HepG2 (cell line): ENCODE data around the gene SH2D5. TPM values are rescaled to one million over a fixed set of nuclear protein-coding genes. Genes with fewer than 3 reads are reported as not detected.

Experiments used
- ARID2 ChIP-seq: sonication (generic); formaldehyde crosslinking; IDR thresholded peaks from 2 replicates; pipeline ENCODE4 v1.8.1; 2022; ENCODE audit warnings: mild to moderate bottlenecking, missing genetic modification reagents, borderline replicate concordance
- BORCS8-MEF2B ChIP-seq: sonication (generic); formaldehyde crosslinking; IDR thresholded peaks from 2 replicates; pipeline ENCODE4 v1.8.0; 2022; ENCODE audit warnings: mild to moderate bottlenecking, missing genetic modification reagents
- CREB1 ChIP-seq, 2 experiments: fragments of 450-650 bp in 1 of 2; IDR thresholded peaks; 2 replicates each; pipeline ENCODE4 v1.6.1; 2016 to 2017; ENCODE audit warnings: control low read depth in 1 of 2, mild to moderate bottlenecking in 1 of 2, missing compliant biosample characterization in 1 of 2, missing genetic modification characterization in 1 of 2
- EEA1 ChIP-seq: sonication (generic); formaldehyde crosslinking; IDR thresholded peaks from 2 replicates; pipeline ENCODE4 v1.5.1; 2020; ENCODE audit warnings: mild to moderate bottlenecking, missing genetic modification reagents, borderline replicate concordance
- EHMT2 ChIP-seq: fragments of 200-600 bp; sonication (generic); IDR thresholded peaks from 2 replicates; pipeline ENCODE4 v1.7.0; 2017; ENCODE audit warnings: antibody characterized with exemption, low read depth, low read length, borderline replicate concordance
- GATAD2A ChIP-seq: IDR thresholded peaks from 2 replicates; pipeline ENCODE4 v1.6.1; 2016
- GRHL1 ChIP-seq: sonication (generic); formaldehyde crosslinking; conservative IDR thresholded peaks from 2 replicates; pipeline ENCODE4 v1.8.0; 2022; ENCODE audit warnings: missing genetic modification reagents
- HNRNPL ChIP-seq: fragments of 200-400 bp; formaldehyde crosslinking; IDR thresholded peaks from 2 replicates; pipeline ENCODE4 v1.6.1; 2017; ENCODE audit warnings: mild to moderate bottlenecking, low read depth, low read length
- PHF8 ChIP-seq: sonication (generic); formaldehyde crosslinking; IDR thresholded peaks from 2 replicates; pipeline ENCODE4 v1.5.0; 2020; ENCODE audit warnings: missing genetic modification reagents
- POLR2AphosphoS5 ChIP-seq: IDR thresholded peaks from 2 replicates; pipeline ENCODE4 v1.6.1; 2012; ENCODE audit warnings: low read depth, low read length
- PREB ChIP-seq: sonication (generic); formaldehyde crosslinking; IDR thresholded peaks from 2 replicates; pipeline ENCODE4 v1.4.0; 2020; ENCODE audit warnings: missing genetic modification reagents
- RARA ChIP-seq: IDR thresholded peaks from 2 replicates; pipeline ENCODE4 v1.6.1; 2016; ENCODE audit warnings: missing genetic modification reagents, missing compliant biosample characterization
- SMAD9 ChIP-seq: sonication (generic); formaldehyde crosslinking; IDR thresholded peaks from 2 replicates; pipeline ENCODE4 v1.5.1; 2020; ENCODE audit warnings: mild to moderate bottlenecking, missing genetic modification reagents
- SP4 ChIP-seq: sonication (generic); formaldehyde crosslinking; IDR thresholded peaks from 2 replicates; pipeline ENCODE4 v1.8.1; 2023; ENCODE audit warnings: mild to moderate bottlenecking, missing genetic modification reagents
- ZNF30 ChIP-seq: sonication (generic); formaldehyde crosslinking; IDR thresholded peaks from 2 replicates; pipeline ENCODE4 v1.5.0; 2020; ENCODE audit warnings: mild to moderate bottlenecking, missing genetic modification reagents
- ZNF362 ChIP-seq: sonication (generic); formaldehyde crosslinking; IDR thresholded peaks from 2 replicates; pipeline ENCODE4 v1.4.0; 2020; ENCODE audit warnings: missing genetic modification reagents, mild to moderate bottlenecking, borderline replicate concordance
- ZNF546 ChIP-seq: sonication (generic); formaldehyde crosslinking; conservative IDR thresholded peaks from 2 replicates; pipeline ENCODE4 v1.8.1; 2023; ENCODE audit warnings: mild to moderate bottlenecking, missing genetic modification reagents
- ZNF615 ChIP-seq: sonication (generic); formaldehyde crosslinking; IDR thresholded peaks from 2 replicates; pipeline ENCODE4 v1.5.0; 2020; ENCODE audit warnings: mild to moderate bottlenecking, missing genetic modification reagents, borderline replicate concordance
- ZNF749 ChIP-seq: sonication (generic); formaldehyde crosslinking; IDR thresholded peaks from 2 replicates; pipeline ENCODE4 v1.8.0; 2022; ENCODE audit warnings: mild to moderate bottlenecking, missing genetic modification reagents, moderate library complexity, borderline replicate concordance
- ZNF772 ChIP-seq: sonication (generic); formaldehyde crosslinking; IDR thresholded peaks from 2 replicates; pipeline ENCODE4 v1.5.0; 2020; ENCODE audit warnings: mild to moderate bottlenecking, missing genetic modification reagents
- ZZZ3 ChIP-seq: sonication (generic); formaldehyde crosslinking; IDR thresholded peaks from 2 replicates; pipeline ENCODE4 v1.4.0; 2020; ENCODE audit warnings: missing genetic modification reagents, mild to moderate bottlenecking, borderline replicate concordance
- polyA plus RNA-seq, 8 experiments: library from polyadenylated mRNA; depleted of rRNA in 3 of 8; stranded (reverse) in 7 of 8; unstranded in 1 of 8; fragments of >200 nt; fragmentation: Illumina TruSeq in 4 of 8; extraction: Trizol in 4 of 8; gene quantifications; 2 replicates each; pipeline versions ENCODE4 v1.2.1 to v1.2.3, GENCODE V29; 2011 to 2016; ENCODE audit warnings: low read depth in 4 of 8, missing spikeins in 1 of 8, mixed read lengths in 1 of 8; ENCODE audit not compliant: insufficient read depth in 1 of 8
- total RNA-seq, 5 experiments: library from RNA; depleted of rRNA; stranded (reverse); fragments of >200 nt; fragmentation: Illumina TruSeq; extraction: Trizol; gene quantifications; 2 replicates each; pipeline ENCODE4 v1.2.3, GENCODE V29; 2016; ENCODE audit warnings: low read depth in 1 of 5
- TF ChIP-seq, protein P1 (sequence below): sonication (generic); formaldehyde crosslinking; conservative IDR thresholded peaks from 2 replicates; pipeline ENCODE4 v1.4.0; 2020; ENCODE audit warnings: mild to moderate bottlenecking, missing genetic modification reagents, moderate library complexity

The SH2D5 gene
- total and polyA plus RNA-seq, 2 of the 13 experiments (the other 11 are each of a cell fraction or from before 2014, with no cell fraction given) = 1.2 to 3.4 TPM

GRCh38 chr1:20732588-20733359 lies at the start of gene SH2D5 (continued):
- no peak for TF ChIP-seq ZNF362
- TF ChIP-seq POLR2AphosphoS5 = no peak
- no peak for TF ChIP-seq PREB (CRISPR knock-in tag)
- no peak; the same call in 1 of the 2 replicates for TF ChIP-seq PHF8 (CRISPR knock-in tag)
- no peak for TF ChIP-seq ARID2
- no peak for TF ChIP-seq EHMT2
- peak; percentile 42; the same call in 1 of the 2 replicates for TF ChIP-seq SP4 (CRISPR knock-in tag)
- no peak for TF ChIP-seq ZNF30 (CRISPR knock-in tag)
- TF ChIP-seq RARA (CRISPR knock-in tag) = peak; percentile 9; the same call in 1 of the 2 replicates
- TF ChIP-seq BORCS8-MEF2B (CRISPR knock-in tag) = peak; percentile 44; the same call in 1 of the 2 replicates
- peak; percentile 76 for TF ChIP-seq GATAD2A (CRISPR knock-in tag)
- TF ChIP-seq ZNF749 (CRISPR knock-in tag) = no peak
- TF ChIP-seq SMAD9 (CRISPR knock-in tag) = no peak
- TF ChIP-seq GRHL1 (CRISPR knock-in tag) = no peak
- no peak for TF ChIP-seq EEA1 (CRISPR knock-in tag)
- TF ChIP-seq, protein P1, sequence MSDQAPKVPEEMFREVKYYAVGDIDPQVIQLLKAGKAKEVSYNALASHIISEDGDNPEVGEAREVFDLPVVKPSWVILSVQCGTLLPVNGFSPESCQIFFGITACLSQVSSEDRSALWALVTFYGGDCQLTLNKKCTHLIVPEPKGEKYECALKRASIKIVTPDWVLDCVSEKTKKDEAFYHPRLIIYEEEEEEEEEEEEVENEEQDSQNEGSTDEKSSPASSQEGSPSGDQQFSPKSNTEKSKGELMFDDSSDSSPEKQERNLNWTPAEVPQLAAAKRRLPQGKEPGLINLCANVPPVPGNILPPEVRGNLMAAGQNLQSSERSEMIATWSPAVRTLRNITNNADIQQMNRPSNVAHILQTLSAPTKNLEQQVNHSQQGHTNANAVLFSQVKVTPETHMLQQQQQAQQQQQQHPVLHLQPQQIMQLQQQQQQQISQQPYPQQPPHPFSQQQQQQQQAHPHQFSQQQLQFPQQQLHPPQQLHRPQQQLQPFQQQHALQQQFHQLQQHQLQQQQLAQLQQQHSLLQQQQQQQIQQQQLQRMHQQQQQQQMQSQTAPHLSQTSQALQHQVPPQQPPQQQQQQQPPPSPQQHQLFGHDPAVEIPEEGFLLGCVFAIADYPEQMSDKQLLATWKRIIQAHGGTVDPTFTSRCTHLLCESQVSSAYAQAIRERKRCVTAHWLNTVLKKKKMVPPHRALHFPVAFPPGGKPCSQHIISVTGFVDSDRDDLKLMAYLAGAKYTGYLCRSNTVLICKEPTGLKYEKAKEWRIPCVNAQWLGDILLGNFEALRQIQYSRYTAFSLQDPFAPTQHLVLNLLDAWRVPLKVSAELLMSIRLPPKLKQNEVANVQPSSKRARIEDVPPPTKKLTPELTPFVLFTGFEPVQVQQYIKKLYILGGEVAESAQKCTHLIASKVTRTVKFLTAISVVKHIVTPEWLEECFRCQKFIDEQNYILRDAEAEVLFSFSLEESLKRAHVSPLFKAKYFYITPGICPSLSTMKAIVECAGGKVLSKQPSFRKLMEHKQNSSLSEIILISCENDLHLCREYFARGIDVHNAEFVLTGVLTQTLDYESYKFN (CRISPR knock-in tag) = peak; percentile 61; the same call in 1 of the 2 replicates
- no peak for TF ChIP-seq ZZZ3 (CRISPR knock-in tag)
- peak; percentile 74; the same call in 1 of the 2 replicates for TF ChIP-seq HNRNPL
- no peak; the same call in 1 of the 2 replicates for TF ChIP-seq CREB1 (IDR thresholded peaks at IDR 0.05)
- TF ChIP-seq CREB1 (CRISPR knock-in tag; IDR thresholded peaks at IDR 0.05) = 0 out of 2 replicates have a peak, but pooled peaks have one; percentile 66
- TF ChIP-seq ZNF615 (CRISPR knock-in tag) = no peak
- TF ChIP-seq ZNF772 = 0 out of 2 replicates have a peak, but pooled peaks have one; percentile 21
- TF ChIP-seq ZNF546 (CRISPR knock-in tag) = no peak
